GM15510 (cell line): Measurements from ENCODE around the gene LMNTD1.

Experiments
- POLR2A ChIP-seq: IDR thresholded peaks from 3 replicates; pipeline ENCODE4 v1.6.1; 2011; ENCODE audit warnings: borderline replicate concordance; ENCODE audit not compliant: insufficient read length; ENCODE audit errors: extremely low read depth

LMNTD1 gene

DNA sequence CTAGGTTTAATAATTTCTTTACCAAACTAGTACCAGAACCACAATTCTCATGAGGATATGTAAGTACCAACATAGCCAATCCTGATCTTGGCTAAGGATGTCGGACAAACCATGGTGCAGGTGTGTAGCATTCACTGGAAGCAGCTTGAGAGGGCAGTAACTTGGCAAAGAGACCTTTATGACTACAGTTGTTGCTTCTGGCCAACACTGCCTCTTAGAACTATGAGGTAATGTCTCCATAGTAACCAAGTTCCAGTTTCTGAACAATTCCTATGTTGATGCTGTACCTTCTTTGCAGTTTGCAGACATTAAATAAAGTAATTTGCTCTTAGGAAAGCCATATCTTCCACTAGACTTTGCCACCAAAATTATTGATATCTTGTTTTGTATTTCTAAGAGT lies at the start of gene LMNTD1:
LMNTD1 (minus strand) TSS at position 186 of the 400 bp plus-strand sequence. CDS start 324 bp downstream, outside the sequence.
- TF ChIP-seq POLR2A: no peak

- TF ChIP-seq POLR2A: no peak
Observed at GRCh38 chr12:25598956-25599355, 45.9 kb upstream of the LMNTD1 start.

DNA sequence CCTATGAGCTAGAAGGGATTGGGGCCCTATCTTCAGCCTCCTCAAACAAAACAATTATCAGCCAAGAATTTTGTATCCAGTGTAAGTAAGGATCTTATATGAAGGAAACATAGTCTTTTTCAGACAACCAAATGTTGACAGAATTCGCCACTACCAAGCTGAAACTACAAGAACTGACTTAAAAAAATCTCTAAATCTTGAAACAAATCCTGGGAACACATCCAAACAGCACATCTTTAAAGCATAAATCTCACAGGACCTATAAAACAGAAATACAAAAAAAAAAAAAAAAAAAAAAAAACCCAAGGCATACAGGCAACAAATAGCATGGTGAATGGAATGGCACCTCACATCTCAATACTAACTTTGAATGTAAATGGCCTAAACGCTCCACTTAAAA lies 41.3 kb upstream of the LMNTD1 start:
- no peak for TF ChIP-seq POLR2A

DNA sequence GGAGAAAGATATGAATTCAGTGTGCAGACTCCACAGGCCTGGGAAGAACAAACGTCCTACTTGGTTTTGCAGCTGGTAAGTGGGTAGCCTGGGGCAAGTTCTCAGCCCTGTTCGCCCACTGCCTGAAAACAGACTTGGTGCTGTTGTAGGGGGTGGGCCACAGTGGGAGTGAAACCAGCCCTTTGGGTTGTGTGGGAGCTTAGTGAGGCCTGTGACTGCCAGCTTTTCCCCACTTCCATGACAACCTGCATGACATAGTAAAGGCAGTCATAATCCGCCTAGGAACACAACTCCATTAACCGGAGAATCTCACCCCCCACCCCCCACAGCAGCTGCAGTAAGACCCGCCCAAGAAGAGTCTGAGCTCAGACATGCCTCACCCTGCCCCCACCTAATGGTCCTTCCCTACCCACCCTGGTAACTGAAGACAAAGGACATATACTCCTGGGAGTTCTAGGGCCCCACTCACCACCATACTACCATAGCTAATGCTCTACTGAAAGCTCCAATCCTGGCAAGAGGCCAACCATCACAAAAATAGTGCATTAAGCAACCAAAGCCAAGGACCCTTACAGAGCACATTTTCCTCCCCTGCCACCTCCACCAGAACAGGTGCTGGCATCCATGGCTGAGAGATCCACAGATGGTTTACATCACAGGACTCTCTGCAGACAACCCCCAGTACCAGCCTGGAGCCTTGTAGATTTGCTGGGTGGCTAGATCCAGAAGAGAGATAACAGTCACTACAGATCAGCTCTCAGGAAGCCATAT lies 39.8 kb upstream of the LMNTD1 start:
- no peak for TF ChIP-seq POLR2A

GRCh38 chr12:25591144-25591543 lies 38.1 kb upstream of the LMNTD1 start:
- TF ChIP-seq POLR2A: no peak

DNA sequence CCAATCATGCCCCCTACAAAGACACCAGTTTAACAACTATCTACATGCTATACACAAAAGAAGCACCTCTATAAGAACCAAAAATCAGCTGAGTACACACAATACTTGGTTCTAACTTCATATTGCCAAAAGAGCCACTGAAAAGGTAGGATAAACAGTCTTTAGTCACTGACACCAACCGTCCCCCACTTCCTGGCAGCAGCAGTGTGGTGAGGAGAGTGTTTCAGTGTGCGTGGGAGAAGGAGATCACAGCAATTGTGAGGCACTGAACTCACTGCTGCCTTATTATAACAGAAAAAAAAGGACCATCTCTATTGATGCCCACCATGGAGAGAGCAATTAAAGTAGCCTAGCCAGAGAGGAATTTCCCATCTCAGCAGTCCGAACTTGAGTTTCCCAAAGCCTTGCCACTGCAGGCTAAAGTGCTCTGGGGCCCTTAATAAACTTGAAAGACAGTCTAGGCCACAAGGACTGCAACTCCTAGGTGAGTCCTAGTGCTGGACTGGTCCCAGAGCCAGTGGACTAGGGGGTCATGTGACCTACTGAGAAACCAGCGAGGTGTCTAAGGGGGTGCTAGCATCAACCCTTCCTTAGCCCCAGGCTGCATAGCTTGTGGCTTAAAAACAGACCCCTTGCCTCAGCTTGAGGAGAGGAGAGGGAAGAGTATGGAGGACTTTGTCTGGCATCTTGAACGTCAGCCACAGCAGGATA lies 37.1 kb upstream of the LMNTD1 start:
- no peak for TF ChIP-seq POLR2A

DNA sequence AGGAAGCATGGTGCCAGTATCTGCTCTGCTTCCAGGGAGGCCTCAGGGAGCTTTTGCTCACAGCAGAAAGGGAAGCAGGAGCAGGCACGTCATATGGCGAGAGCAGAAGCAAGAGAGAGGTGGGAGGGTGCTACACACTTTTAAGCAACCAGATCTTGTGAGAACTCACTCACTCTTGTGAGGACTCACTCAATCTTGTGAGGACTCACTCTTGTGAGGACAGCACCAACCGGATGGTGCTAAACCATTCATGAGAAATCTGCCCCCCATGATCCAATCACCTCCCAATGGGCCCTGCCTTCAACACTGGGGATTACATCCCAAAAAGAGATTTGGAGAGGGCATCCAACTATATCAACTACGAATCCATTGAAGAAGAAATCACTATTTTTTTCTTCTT lies 34.3 kb upstream of the LMNTD1 start:
- TF ChIP-seq POLR2A: no peak

- TF ChIP-seq POLR2A: no peak
Observed at GRCh38 chr12:25585662-25586061, 32.6 kb upstream of the LMNTD1 start.

- TF ChIP-seq POLR2A: no peak
Observed at GRCh38 chr12:25585021-25585523, 32.0 kb upstream of the LMNTD1 start.

GRCh38 chr12:25584596-25584995 lies 31.5 kb upstream of the LMNTD1 start:
- no peak for TF ChIP-seq POLR2A

- TF ChIP-seq POLR2A: no peak
Observed at GRCh38 chr12:25583545-25583944, 30.5 kb upstream of the LMNTD1 start.

DNA sequence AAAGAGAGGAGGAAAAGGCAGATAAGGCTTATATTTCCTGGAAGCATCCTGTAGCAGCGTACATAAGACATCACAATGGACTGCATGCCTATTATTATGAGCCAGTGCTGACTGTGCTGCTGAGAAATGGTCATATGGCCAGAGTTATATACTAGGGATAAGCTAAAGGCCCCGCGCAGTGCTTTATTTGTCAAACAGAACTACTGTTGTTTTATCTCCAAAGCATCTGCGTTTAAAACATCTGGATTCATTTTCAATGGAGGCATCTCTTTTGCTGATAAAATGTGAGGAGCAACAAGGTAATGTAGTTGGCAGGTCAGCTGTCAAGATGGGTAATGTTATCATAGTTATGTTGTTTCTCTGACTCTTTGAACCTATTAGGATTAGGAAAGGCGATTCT lies 28.0 kb upstream of the LMNTD1 start:
- TF ChIP-seq POLR2A: no peak

- no peak for TF ChIP-seq POLR2A
Observed at GRCh38 chr12:25578411-25579143, 25.5 kb upstream of the LMNTD1 start.

DNA sequence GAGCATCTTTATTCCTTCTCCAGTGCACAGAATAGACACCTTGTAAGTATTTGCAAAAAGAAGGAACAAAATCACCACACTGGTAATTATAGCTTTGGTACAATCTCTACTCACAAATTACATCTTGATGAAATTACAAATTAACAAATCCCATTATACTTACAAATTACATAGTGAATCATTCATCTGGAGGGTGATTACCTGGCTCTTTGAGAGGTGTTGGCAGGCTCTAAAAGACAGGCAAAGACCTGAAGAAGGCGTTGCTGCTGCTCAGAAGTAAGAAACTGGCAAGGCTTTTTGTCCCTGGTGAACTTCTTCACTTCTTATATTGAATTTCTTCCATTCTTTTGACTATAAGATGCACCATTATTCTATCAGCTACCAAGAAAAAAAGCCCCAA lies 21.7 kb upstream of the LMNTD1 start:
- no peak for TF ChIP-seq POLR2A

DNA sequence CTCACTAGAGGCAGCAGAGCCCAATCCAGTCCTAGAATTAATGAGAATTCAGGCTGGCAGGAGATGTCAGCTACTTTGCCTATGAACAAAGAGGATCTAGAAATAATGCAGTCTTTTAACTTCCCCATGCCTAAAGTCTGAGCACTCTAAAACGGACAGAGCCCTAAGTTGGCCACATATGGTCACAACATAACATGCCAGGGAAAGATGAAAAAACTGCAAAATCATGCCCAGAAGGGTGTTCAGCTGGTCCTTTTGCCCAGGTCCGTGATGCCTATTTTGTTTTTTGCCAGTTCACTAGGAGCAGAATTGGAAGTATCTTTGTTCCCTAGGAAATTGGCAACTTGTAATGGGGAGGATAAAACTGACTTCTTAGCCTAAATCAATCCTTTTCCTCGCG lies 20.3 kb upstream of the LMNTD1 start:
- no peak for TF ChIP-seq POLR2A
